ACC112 (cell line): ENCODE data around the gene TRIM8.
"Not testable (repeated sequence)": the region's sequence is repeated elsewhere in the genome, so short reads cannot be mapped to it uniquely, and the experiment has no call there.

ENCODE experiments used
- H2AFZ ChIP-seq: fragments of 200-600 bp; sonication (generic); one replicate; pipeline ENCODE4 v1.6.0; 2017; ENCODE audit warnings: antibody characterized with exemption, low read length; ENCODE audit not compliant: unreplicated experiment
- H3K27ac ChIP-seq: fragments of 200-600 bp; sonication (generic); 2 replicates; pipeline ENCODE4 v1.5.1; 2014; ENCODE audit warnings: low read depth, mild to moderate bottlenecking, antibody characterized with exemption, low read length, moderate library complexity
- H3K27me3 ChIP-seq: fragments of 200-600 bp; sonication (generic); 2 replicates; pipeline ENCODE4 v1.6.1; 2014; ENCODE audit warnings: mild to moderate bottlenecking, antibody characterized with exemption, low read length, moderate library complexity, mixed read lengths; ENCODE audit not compliant: insufficient read depth
- H3K36me3 ChIP-seq: fragments of 200-600 bp; sonication (generic); 2 replicates; pipeline ENCODE4 v1.6.1; 2016; ENCODE audit warnings: mild to moderate bottlenecking, antibody characterized with exemption, low read length, moderate library complexity, mixed read lengths; ENCODE audit not compliant: insufficient read depth
- H3K4me1 ChIP-seq: fragments of 200-600 bp; sonication (generic); one replicate; pipeline ENCODE4 v1.6.1; 2016; ENCODE audit warnings: low read length, mixed read lengths; ENCODE audit not compliant: insufficient read depth, unreplicated experiment, control insufficient read depth
- H3K4me3 ChIP-seq: fragments of 200-600 bp; sonication (generic); 2 replicates; pipeline ENCODE4 v1.5.1; 2014; ENCODE audit warnings: mild to moderate bottlenecking, low read depth, low read length
- H3K79me2 ChIP-seq: fragments of 200-600 bp; sonication (generic); one replicate; pipeline ENCODE4 v1.6.0; 2016; ENCODE audit warnings: low read length; ENCODE audit not compliant: control insufficient read depth, unreplicated experiment, insufficient read depth

The TRIM8 gene

DNA sequence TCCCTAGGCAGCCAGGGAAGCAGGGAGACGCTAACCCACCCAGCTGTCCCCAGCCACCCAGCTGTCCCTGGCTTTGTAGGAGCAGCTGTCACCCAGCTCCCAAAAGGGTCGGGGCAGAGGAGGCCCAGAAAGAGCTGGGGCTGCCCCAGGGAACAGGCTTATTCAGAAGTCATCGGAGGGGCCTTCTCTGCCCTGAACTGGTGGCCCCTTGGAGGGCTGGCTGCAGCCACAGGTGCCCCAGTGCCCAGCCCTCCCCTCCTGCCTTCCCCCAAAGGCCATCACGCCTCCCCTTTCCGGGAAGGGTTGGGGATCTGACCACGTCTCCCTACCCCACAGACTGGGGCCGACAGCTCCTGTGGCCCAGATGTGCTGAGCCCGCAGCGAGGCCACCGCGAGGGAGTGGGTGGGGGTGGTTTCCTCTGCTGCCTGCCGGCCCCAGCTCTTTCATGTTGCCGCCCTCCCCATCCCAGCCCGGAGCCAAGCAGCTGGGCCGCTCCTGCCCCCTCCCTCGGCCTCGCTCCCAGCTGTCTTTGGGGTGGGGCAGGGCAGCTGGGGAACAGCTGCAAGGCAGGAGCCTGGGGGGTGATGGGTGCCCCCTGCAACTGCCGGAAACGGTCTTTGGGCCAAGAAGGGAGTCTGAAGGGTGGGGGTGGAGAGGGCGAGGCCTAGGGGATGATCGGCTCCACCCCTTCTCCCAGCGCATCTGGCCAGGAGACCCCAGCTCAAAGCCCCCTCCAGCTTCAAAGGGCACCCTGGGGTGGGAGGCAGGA lies 16.8 kb downstream of the TRIM8 start:
- Histone ChIP-seq H3K27me3 (no peaks in the 10 kb centered on the region), H3K79me2 (no peaks in the 10 kb centered on the region), H3K4me3 (no peak overlapping the region), H3K36me3 (0 out of 2 replicates have a peak, but pooled peaks cover 4% of the 10 kb centered on the region), H3K4me1 (peaks cover 2% of the 10 kb centered on the region), H2AFZ (no peak overlapping the region), H3K27ac (no peak overlapping the region)

DNA sequence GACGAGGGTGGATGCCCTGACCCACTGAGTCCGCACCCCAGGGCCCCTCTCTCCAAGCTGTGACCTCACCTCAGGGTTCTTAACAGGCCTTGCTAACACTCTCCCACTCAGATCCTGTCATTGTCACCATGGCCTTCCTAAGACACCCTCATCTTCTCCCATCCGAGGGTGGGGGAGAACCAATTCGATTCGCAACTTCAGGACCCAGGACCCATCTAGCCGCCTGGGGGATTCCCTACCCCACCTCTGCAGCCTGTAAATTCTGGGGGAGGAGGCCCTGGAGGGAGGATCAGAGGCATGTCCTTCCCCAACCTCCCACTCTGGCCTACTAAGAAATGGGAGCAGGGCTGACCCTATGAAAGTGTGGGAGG lies 17.4 kb downstream of the TRIM8 start:
- Histone ChIP-seq H3K27me3 (no peaks in the 10 kb centered on the region), H3K79me2 (no peaks in the 10 kb centered on the region), H3K27ac (no peak overlapping the region), H2AFZ (no peak overlapping the region), H3K36me3 (no peaks in the 10 kb centered on the region), H3K4me1 (peaks cover 2% of the 10 kb centered on the region), H3K4me3 (no peak overlapping the region)

- no peak overlapping the region for H2AFZ ChIP-seq
- no peaks in the 10 kb centered on the region for H3K79me2 ChIP-seq
- H3K4me1 ChIP-seq: peaks cover 11% of the 10 kb centered on the region
- H3K4me3 ChIP-seq: no peak overlapping the region
- H3K27ac ChIP-seq: no peak overlapping the region
- H3K36me3 ChIP-seq: no peaks in the 10 kb centered on the region
- H3K27me3 ChIP-seq: no peaks in the 10 kb centered on the region
These were observed 21.7 kb downstream of the TRIM8 start for GRCh38 chr10:102665904-102666509.

GRCh38 chr10:102667411-102667810 lies 23.1 kb downstream of the TRIM8 start:
- peaks cover 11% of the 10 kb centered on the region for H3K4me1 ChIP-seq

DNA sequence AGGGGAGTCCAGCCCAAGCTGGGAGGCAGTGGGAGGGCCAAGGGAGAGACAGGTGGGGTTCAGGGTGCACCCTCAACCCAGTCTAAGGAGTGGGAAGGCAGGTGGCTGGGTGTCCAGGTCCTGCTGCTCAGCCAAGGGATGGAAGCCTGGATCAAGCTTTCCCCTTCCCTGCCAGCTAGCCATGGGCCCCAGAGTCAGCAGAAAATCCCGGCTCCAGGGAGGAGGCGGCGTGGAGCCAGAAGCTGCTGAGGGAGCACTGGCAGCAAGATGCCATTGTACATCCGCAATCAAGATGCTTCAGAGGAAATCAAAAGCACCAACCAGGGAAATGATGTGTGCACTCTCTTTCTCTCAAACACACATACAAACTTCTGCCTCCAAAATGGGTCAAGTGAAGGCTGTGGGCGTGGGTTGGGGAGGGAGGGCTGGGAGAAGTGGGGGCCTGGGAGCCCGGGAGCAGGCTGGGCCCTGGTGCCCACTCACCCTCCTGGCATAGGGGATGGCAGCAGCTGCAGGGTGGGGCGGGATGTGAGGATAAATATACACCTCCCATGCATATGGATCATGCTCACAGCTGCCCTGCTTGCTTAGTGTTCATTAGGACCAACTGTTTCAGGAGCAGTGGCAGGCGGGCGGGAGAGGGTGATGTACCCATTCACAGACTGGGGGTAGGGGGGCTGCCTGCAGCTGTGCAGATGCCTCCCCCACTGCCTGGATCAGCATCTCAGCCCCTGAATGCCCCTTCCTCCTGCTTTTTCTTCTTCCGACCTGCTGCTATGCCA lies 24.2 kb downstream of the TRIM8 start:
- Histone ChIP-seq H3K27ac (no peak overlapping the region), H3K4me3 (no peak overlapping the region), H2AFZ (no peak overlapping the region), H3K27me3 (no peaks in the 10 kb centered on the region), H3K36me3 (no peaks in the 10 kb centered on the region), H3K4me1 (peaks cover 14% of the 10 kb centered on the region), H3K79me2 (no peaks in the 10 kb centered on the region)

More at GRCh38 chr10:102667411-102667810, 23.1 kb downstream of the TRIM8 start:
- not testable (repeated sequence) for H3K27ac ChIP-seq, H3K36me3 ChIP-seq, H3K79me2 ChIP-seq, H3K4me3 ChIP-seq, H2AFZ ChIP-seq, H3K27me3 ChIP-seq

GRCh38 chr10:102669206-102670064 lies 25.2 kb downstream of the TRIM8 start:
- H3K4me1 ChIP-seq: peaks cover 23% of the 10 kb centered on the region

DNA sequence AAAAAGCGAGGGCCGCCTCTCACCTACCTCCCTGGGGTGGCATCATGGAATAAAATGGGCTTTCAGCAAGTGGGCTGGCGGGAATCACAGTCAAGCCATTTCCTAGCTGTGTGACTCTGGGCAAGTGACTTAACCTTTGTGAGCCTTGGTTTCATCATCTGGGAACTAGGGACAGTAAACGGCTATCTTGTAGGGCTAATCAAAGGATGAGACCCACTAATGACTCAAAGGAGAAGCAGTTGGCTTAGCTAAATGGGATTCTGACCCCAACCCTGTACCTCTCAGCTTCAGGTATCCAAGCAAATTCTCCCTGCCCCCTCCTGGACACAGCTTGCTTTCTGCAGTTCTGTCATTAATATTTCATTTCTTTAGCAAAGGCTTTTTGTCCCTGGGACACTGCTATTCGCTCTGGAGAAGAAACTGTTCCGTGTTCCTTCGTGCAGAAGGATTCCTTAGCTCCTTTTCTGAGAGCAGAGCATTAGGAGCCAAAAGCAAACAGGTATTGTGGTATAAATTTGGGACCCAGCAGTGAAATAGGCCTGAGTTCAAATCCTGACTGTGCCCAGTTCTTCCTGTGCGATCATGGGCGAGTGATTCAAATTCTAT lies 25.9 kb downstream of the TRIM8 start:
- Histone ChIP-seq H3K4me1 (peaks cover 31% of the 10 kb centered on the region), H3K27me3 (no peaks in the 10 kb centered on the region), H3K27ac (no peak overlapping the region)

More at GRCh38 chr10:102669206-102670064, 25.2 kb downstream of the TRIM8 start:
- no peaks in the 10 kb centered on the region for H3K36me3 ChIP-seq
- no peaks in the 10 kb centered on the region for H3K27me3 ChIP-seq
- no peaks in the 10 kb centered on the region for H3K79me2 ChIP-seq
- no peak overlapping the region for H3K4me3 ChIP-seq
- H2AFZ ChIP-seq: no peak overlapping the region
- no peak overlapping the region for H3K27ac ChIP-seq

GRCh38 chr10:102670871-102671434 lies 26.7 kb downstream of the TRIM8 start:
- no peak overlapping the region for H2AFZ ChIP-seq
- peaks cover 38% of the 10 kb centered on the region for H3K4me1 ChIP-seq
- H3K27ac ChIP-seq: no peak overlapping the region
- no peaks in the 10 kb centered on the region for H3K27me3 ChIP-seq
- H3K4me3 ChIP-seq: no peak overlapping the region
- H3K79me2 ChIP-seq: no peaks in the 10 kb centered on the region
- H3K36me3 ChIP-seq: no peaks in the 10 kb centered on the region

More for the DNA sequence above, 25.9 kb downstream of the TRIM8 start:
- Histone ChIP-seq H3K4me3 (no peak overlapping the region), H3K36me3 (no peaks in the 10 kb centered on the region), H2AFZ (no peak overlapping the region), H3K79me2 (no peaks in the 10 kb centered on the region)

- no peaks in the 10 kb centered on the region for H3K36me3 ChIP-seq
- peak overlapping the region; percentile 69 for H3K4me3 ChIP-seq
- H3K27me3 ChIP-seq: no peaks in the 10 kb centered on the region
- H3K79me2 ChIP-seq: no peaks in the 10 kb centered on the region
- H2AFZ ChIP-seq: peak overlapping the region; percentile 95
- H3K27ac ChIP-seq: peak overlapping the region; percentile 39
- peaks cover 44% of the 10 kb centered on the region for H3K4me1 ChIP-seq
These were observed 29.0 kb downstream of the TRIM8 start for GRCh38 chr10:102673236-102673818.
